HG03571 (cell line): ENCODE data around the gene B4GALNT2.
"Not testable (repeated sequence)": the region's sequence is repeated elsewhere in the genome, so short reads cannot be mapped to it uniquely, and the experiment has no call there.

Source experiments
- ATAC-seq: cut with Tn5 transposase; IDR thresholded peaks from one replicate; pipeline ENCODE4 v1.9.1; 2021; ENCODE audit not compliant: unreplicated experiment

B4GALNT2 gene, protein sequence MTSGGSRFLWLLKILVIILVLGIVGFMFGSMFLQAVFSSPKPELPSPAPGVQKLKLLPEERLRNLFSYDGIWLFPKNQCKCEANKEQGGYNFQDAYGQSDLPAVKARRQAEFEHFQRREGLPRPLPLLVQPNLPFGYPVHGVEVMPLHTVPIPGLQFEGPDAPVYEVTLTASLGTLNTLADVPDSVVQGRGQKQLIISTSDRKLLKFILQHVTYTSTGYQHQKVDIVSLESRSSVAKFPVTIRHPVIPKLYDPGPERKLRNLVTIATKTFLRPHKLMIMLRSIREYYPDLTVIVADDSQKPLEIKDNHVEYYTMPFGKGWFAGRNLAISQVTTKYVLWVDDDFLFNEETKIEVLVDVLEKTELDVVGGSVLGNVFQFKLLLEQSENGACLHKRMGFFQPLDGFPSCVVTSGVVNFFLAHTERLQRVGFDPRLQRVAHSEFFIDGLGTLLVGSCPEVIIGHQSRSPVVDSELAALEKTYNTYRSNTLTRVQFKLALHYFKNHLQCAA

DNA sequence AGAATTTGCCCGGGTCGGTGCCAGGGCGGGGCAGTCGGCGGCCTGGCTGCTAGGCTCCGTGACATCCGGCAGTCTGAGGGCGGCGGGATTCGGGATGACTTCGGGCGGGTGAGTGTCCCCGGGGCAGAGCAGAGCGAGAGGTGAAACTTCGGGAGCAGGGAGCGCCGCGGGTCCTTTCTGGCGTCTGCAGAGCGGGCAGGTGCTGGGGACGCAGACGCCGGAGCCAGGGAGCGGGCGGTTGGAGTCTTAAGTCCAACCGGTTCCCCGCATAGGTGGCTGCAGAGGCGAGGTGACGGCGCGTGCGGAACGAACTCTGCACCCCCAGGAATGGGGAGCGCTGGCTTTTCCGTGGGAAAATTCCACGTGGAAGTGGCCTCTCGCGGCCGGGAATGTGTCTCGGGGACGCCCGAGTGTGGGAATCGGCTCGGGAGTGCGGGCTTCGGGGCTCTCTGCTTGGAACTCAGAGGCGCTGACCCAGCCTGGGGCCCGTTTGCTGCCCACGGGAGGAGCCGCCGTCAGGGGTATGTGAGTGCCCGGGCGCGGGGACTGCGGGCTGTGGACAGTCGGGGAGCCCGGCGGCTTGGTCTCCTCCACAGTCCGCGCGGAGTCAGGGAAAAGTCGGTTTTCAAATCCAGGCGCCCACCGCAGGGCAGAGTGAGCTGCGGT is at the start of gene B4GALNT2:
Gene B4GALNT2, plus strand, starts transcription at position 71 of the 666 bp plus-strand sequence. Its CDS starts 24 bp downstream, at position 95.
- ATAC-seq = no peak

DNA sequence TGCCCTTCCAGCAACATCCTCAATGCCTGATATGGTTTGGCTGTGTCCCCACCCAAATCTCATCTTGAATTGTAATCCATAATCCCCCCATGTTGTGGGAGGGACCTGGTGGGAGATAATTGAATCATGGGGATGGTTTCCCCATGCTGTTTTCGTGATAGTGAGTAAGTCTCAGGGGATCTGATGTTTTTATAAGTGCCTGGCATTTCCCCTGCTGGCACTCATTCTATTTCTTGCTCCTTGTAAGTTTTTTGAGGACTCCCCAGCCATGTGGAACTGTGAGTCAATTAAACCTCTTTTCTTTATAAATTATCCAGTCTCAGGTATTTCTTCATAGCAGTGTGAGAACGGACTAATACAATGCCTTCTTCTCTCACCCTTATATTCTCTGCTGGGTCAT is 47.5 kb upstream of the B4GALNT2 start:
- not testable (repeated sequence) for ATAC-seq

DNA sequence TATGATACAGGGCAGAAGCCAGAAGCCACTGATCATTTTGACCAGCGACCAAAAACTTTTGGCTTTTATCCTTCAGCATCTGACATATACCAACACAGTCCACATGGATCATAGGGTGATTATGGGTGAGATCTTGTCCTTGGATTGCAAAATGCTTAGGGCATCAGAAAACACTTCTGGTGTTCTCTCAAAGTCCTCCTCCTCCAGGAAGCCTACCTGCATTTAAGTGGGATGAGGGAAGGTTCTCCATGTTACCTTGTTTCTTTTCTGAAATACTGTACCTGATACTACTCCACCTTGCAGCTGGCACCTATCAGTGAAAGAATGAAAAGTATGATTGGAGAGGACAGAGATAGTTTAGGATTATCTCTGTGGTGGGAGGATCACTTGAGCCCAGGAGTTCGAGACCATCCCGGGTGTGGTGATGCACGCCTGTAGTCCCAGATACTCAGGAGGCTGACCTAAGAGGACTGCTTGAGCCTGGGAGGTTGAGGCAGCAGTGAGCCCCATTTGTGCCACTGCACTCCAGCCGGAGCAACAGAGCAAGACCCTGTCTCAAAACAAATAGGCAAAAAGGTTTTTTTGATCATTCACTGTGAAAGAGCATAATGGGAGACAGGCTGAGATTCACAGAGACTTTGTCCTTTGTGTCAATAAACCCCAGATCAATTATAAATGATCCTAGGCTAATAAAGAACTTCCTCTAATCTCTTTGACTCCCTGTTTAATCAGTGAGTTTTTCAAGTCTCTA is 46.8 kb upstream of the B4GALNT2 start:
- ATAC-seq = no peak

DNA sequence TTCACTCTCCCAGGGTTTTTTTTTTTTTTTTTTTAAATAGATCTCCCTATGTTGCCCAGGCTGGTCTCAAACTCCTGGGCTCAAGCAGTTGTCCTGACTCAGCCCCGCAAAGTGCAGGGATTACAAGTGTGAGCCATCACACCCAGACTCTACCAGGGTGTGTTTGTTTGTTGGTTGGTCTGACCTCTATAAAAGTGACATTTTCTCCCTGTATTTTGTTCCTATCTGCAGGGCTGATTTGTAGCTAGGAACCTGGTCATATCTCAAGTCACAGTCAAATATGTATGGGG is 46.3 kb upstream of the B4GALNT2 start:
- ATAC-seq = no peak

DNA sequence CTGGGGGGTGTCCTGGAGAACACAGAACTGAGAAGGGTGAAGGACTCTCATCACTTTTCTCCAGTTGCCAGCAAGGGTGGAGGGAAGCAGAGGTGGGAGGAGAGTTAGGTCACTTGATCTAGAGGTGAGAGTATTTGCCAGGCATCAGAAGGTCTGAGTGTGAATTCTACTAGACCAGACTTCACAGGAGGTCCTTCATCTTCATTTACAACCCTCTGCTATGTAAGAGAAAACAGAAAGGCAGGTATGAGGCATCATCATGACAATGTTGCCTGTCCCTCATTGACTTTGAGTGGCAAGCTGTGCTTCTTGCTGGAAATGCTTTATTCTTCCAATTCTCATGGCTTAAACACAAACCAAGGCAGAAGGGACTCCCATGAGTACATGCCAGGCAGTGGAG is 45.9 kb upstream of the B4GALNT2 start:
- ATAC-seq = no peak

DNA sequence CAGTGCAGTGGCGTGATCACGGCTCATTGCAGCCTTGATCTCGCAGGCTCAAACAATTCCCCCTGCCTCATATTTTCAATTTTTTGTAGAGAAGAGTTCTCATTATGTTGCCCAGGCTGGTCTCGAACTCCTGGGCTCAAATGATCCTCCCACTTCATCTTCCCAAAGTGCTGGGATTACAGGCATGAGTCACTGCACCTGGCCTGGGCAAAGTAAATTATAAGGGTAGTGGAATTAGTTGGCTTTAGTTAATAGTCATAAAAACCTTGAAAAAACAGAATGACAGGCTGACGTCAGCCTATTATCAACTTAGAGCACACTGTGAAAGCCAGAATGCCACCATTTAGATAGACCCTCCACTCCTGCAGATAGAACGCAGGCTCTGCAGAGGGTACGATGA is 43.5 kb upstream of the B4GALNT2 start:
- no peak for ATAC-seq

DNA sequence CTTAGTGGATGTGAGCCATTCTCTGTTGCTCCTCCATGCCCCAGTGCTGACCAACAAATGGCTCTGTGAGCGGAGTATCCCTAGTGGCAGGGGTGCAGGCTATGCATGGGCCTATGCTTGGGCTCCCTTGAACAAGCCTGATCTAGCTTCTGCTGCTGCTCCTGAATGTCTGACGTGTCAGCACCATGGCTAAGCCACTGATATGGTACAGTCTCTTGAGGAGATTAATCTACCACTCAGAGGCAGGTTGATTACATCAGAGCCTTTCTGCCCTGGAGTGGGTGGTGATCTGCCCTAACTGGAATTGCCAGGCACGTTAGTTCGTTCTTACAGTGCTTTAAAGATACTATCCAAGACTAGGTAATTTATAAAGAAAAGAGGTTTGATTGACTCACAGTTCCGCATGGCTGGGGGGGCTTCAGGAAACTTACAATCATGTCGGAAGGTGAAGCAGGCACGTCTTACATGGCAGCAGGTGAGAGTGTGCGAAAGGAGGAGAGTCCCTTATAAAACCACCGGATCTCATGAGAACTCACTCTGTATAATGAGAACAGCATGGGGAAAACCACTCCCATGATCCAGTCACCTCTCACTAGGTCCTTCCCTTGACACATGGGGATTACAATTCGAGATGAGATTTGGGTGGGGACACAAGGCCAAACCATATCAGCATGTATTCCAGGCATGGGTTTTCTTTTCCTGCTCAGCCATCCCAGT is 41.5 kb upstream of the B4GALNT2 start:
- no peak for ATAC-seq

DNA sequence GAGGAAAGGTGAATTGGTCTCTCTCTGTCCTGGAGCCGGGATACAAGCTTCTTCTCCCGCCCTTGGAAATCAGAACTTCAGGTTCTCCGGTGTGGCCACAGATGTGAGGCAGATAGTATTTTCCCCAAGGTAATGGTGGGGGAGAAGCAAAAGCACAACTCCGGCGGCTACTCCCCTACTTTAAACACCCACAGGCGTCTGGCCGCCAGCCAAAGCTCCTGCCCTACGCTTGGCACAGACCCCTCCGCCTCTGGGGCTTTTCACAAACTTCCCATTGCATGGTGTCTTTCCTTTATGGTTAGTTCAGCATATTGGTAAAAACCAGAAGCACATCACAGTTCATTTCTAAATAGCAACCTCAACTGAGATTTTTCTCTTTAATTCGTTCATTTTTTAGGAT is 39.4 kb upstream of the B4GALNT2 start:
- no peak for ATAC-seq

DNA sequence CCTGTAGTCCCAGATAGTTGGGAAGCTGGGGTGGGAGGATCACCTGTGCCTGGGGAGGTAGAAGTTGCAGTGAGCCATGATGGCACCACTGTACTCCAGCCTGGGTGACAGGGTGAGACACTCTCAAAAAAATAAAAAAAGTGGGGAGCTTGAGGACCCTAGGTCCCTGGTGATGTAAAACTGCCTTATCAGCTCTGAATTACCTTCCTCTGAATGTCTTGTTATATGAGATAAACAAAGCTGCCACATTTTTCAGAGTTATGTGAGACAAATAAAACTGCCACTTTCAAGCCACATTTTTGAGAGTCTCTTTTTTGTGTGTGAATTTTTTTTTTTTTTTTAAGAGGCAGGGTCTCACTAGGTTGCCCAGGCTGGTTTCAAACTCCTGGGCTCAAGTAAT is 32.0 kb upstream of the B4GALNT2 start:
- ATAC-seq = no peak

DNA sequence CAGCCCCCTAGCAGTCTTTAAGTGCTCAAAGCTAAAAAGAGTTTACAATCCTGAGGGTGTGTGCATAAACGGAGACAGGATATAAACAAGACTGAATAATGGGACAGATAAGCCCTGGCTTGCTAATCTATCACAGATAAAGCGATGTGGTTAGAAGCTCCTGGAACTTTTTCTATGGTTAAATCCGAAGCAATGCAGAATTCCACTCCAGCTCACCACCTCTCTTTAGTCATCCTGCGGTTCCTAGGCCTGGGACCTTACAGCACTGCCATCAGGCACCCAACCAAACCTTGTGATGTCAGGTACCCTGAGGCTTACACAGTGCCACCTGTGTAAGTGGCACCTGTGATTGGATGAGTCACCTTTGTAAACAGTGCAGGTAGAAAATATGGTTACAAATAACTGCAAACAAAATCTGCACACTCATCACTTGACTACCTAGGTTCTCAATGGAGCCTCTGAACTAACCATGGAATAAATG is 31.5 kb upstream of the B4GALNT2 start:
- no peak for ATAC-seq

DNA sequence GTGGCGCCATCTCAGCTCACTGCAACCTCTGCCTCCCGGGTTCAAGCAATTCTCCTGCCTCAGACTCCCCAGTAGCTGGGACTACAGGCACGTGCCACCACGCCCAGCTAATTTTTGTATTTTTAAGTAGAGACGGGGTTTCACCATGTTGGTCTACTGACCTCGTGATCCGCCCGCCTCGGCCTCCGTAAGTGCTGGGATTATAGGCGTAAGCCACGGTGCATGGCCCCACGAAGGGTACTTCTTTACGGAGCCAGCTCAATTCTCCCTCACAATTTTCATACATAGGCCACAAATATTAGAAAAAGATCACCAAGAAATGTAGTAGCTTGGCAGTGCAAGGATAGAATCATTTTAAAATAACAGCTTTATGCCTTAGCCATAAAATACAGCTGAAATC is 29.2 kb upstream of the B4GALNT2 start:
- ATAC-seq = not testable (repeated sequence)

DNA sequence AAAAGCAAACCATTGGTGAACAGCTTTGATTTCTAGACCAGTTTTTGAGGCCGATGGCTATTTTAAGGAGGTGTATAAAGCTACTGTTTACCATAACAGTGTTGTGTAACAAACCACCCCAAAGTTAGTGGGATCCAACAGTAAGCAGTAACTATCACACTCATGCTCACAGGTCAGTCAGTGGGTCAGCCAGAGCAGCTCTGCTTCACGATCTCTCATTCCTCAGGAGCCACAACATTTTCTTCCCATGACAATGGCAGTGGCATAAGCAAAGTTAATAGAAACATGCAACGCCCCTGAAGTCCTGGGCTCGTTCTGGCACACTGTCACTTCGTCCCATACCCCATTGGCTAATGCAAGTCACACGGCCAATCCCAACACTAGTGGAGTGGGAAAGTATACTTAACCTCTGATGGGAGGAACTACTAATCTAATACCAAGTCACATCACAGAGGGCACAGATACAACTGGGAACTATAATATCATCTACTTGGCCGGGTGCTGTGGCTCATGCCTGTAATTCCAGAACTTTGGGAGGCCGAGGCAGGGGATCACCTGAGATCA is 28.0 kb upstream of the B4GALNT2 start:
- ATAC-seq = no peak

DNA sequence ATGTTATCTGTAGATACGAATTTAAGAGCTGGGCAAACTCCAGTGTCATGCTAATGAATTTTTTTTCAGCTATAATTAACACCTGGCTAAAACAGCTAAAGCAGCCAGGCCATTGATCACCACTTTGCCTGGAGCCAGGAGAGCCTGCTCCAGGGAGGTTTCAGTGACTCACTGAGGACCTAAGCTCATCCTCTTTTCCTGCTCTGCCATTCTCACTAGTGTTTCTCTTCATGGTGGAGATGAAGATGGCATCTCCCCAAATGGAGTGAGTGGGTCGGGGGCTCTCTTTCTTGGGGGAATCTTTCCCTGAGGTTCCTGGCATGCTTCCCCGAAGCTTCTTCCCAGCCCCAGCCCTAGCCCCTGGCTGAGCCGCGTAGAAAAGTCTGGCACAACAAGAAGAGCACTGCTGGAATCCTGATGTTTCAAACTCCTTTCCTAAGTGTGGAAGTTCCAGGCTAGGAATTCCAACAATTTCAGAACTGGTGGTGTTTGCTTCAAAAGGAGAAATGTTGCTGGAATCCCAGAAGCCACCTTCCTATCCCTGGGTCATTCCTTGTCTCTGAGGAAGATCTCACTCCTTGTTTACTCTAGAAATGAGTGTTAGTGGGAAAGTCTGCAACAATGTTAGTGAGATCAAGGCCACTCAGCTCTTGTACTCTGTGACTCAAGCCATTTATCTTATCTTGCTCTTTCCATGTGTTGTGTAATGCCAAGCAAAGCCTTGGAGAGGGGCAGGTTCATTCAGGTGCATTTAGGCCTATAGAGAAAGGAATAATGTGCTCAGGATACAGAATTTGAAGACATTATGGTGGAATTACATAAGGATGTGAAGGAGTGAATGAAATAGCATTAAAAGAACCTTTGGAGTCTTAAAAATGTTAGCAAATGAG is 26.0 kb upstream of the B4GALNT2 start:
- no peak for ATAC-seq

DNA sequence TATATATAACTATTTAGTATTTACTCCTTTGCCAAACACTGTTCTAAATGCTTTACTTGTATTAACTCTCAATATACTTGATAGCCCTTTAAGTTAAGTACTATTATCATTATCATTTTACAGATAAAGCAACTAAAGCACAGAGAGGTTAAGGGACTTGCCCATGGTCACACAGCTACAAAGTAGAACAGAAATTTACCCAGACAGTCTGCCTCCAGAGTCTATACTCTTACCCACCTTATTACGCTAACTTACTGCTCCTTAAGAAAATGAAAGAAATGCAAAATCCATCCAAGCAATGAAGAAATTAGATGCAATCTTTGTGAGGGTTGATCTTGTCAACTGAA is 25.4 kb upstream of the B4GALNT2 start:
- no peak for ATAC-seq

DNA sequence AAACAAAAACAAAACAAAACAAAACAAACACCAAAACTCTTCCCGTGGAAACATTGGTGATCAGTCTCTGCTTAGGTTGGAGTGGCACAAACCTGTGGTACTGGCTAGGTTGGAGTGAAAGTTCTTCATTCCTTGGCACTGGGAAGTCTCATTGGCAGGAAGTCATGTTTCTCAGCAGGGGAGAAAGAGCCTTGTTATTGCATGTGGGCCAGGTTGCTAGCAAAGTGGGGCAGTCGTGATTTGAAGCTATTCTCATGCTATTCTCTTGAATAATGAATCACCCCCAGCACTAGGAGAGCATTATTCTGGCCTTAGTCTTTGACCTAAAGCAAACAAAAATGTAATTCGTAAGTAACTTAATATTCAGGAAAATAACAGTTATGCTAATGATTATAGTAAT is 24.3 kb upstream of the B4GALNT2 start:
- no peak for ATAC-seq

DNA sequence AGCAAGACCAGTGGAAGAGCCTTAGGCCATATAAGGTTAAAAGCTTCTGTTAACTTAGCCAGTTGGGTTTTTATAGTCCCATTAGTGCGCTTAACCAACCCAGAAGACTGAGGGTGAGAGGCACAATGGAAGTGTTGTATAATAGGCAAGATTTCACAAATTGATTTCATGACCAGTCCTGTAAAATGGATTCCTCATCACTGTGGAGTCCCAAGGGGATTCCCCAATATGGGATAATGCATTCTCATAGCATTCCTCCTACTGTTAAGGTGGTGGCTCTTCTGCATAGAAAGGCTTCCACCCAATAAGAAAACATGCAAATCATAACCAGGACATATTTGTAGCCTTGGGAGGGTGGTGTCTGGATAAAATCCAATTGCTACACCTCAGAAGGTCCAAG is 22.1 kb upstream of the B4GALNT2 start:
- no peak for ATAC-seq

DNA sequence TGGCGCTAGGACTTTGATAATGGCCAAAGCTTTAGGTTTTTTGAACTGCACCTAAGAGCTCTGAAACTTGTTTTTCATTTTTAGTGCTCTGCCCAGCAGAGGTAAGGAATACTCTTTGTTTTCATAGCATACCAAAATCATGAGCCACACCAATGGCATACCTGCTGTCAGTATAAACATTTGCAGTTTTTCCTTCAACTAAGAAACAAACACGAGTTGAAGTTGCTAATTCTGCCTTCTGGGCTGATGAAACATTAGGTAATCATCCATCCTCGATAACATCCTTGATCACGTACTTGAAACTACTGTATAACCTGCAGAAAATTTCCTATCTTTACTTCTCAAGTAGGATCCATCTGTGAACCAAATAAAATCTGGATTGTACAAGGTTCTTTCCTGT is 20.6 kb upstream of the B4GALNT2 start:
- ATAC-seq = no peak

DNA sequence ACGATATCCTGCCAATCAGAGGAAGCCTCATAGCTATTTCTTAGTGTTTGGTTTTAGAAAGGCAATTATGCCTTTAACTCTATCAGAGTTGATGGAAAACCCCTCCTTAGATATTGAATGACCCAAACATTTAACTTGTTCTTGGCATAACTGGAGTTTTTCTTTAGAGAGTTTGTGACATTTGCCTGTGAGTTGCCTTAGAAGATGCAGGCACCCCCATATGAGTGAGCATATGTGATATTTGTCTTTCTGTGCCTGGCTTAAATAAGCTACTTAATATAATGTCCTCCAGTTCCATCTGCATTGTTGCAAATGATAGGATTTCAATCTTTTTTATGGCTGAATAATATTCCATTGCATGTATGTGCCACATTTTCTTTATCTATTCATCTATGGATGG is 19.6 kb upstream of the B4GALNT2 start:
- ATAC-seq = no peak

DNA sequence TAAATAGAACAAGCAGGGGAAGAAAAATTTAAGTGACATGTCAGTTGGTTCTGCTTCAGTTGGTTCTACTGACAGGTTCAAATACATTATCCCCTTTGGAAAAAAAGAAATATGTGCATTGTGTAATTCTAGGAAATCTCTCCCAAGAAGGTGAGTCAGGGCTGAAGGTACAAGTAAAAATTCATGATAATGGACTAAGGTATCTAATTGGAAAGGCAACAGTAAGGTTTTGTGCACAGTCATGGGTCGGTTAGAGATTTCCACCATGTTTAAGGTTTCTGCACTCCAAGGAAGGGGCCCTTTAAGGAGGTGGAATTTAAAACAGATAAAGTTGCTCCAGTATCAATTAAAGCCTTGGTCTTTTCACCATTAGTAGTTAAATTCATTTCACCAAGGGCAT is 17.9 kb upstream of the B4GALNT2 start:
- ATAC-seq = no peak
